HG03045 (cell line): ENCODE results near the gene SMG1.
"Not testable (repeated sequence)": the region's sequence is repeated elsewhere in the genome, so short reads cannot be mapped to it uniquely, and the experiment has no call there.

Experiments
- ATAC-seq: cut with Tn5 transposase; IDR thresholded peaks from one replicate; pipeline ENCODE4 v1.9.1; 2021; ENCODE audit warnings: mild to moderate bottlenecking, moderate library complexity; ENCODE audit not compliant: unreplicated experiment

SMG1 gene

GRCh38 chr16:18801145-18801972, 124.8 kb downstream of the SMG1 start, which contains the start of gene ARL6IP1:
TSS of gene ARL6IP1 (minus strand) at chr16:18801549. CDS start at chr16:18801466, 83 bp downstream.
- ATAC-seq = peak; percentile 96

GRCh38 chr16:18800775-18801144, 125.4 kb downstream of the SMG1 start:
- ATAC-seq = no peak

DNA sequence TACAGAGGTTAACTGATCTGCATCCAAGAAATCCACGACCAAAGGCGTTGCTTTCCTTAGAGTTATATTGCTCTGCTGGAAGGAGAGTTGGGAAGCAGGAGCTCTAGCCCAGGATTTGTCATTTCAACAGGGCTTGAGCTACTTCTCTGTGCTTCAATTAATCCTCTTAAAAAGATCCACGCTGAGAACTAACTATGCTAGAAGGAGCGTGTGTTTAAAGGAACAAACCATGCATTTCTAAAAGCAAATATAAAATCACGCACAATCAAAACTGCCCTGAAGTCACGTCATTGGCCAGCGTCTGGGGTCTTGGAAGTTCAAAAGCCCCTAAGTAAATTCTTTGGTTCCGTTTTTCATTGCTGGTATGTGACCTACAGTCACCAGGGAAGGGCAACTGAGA, 125.9 kb downstream of the SMG1 start:
- no peak for ATAC-seq

DNA sequence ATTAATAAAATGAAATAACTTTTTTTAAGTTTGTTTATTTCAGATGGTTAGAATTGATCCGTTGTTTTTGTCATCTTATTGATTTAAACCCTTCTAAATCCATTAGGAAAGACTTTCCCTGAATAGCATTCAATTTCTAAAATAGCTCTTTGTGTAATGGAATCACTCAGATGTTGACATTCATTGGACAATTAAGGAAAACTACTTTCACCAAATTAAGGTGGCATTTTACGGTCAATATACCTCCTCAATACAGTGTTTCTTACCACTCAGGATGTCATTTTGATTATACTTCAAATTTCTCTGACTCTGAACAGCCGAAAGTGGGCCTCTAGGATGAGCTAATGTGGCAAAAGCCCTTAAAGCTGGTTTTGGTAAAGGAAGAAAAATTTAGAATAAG, 126.7 kb downstream of the SMG1 start:
- no peak for ATAC-seq

DNA sequence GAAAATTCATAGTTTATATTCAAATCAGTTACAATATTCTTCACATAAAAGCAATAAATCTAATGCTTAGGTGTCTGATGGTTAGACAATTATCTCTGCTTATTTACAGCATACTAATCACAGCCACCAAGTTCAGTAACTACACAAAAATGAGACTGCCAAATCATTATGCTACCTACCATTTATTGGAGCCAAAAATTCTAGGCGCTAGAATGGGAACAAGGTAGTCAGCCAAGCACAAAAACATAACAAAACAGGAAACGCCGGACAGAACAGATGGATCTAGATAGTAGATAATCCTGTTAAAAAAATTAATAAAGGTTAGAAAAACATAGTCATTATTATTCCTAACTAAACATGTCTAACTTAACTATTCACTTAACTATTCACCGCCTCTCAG, 128.5 kb downstream of the SMG1 start:
- no peak for ATAC-seq

DNA sequence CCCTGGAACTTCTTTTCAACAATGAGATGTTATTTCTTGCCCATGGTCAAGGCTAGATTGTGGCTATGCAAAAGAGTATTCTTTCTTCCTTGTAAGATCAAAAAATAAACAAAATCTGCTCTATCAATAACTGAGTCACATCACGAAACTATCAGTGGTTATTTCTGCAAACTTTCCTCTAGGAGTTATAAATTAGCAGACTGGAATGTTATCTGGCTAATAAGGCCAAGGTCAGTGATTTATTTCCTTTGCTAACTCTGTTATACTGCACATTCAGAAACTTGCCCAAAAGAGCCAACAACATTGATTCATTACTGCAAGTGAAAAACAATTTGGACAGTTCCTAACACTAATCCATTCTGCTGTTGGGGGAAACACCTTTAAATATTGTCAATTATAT, 129.8 kb downstream of the SMG1 start:
- no peak for ATAC-seq

GRCh38 chr16:18792836-18793433, 133.3 kb downstream of the SMG1 start:
- no peak for ATAC-seq

DNA sequence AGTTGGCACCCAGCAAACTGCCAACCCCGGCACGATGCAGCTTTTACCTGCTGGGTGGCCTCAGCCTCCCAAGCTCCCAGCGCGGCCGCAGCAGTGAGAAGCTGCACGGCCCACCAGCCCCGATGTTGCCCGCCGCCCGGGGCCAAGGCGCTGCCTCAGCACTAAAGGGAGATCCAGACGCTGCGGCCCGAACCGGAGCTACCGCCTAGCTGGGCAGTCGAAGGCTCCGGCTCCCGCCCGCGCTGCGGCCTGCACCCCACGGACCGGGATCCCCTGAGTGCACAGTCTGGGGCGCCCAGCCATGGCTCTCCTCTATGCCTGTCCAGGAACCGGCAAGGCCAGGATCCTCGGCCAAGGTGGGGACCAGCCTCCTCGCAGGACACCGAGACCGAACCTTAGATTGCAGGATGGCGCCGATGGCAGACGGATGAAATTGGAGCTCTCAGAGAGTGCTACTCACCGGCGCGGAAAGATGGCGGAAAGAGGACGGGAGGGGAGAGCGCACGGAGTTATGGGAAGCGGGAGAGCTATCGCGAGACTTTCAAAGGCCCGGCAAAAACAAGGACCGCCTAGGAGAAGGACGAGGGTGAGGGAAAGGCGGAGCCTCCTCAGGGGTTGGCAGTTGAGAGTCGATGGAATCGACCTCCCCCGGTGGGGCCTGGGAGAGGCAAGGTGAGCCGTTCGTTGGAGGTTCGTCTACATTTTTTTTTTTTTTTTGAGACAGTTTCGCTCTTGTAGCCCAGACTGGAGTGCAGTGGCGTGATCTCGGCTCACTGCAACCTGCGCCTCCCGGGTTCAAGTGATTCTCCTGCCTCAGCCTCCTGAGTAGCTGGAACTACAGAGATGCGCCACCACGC, 136.1 kb downstream of the SMG1 start, which contains the start of gene RPS15A:
RPS15A (minus strand) TSS at position 485 of the 857 bp plus-strand sequence. CDS start 1,221 bp downstream, outside the sequence.
- peak; percentile 84 for ATAC-seq

DNA sequence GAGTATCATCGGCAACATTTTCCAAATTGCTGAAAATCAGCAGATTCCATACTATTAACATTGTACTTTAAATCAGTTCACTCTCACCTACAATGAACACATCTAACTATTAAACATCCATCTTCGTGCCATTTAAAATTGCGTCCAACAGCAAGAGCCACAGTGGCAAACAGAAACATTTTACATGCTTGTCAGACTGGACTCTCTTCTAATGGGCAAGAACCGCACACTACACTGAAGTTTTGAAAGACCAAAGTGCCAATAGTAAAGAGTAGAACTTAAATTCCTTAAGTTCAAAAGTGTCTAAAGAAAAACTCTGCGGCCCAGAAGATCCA, 136.7 kb downstream of the SMG1 start:
- no peak for ATAC-seq

DNA sequence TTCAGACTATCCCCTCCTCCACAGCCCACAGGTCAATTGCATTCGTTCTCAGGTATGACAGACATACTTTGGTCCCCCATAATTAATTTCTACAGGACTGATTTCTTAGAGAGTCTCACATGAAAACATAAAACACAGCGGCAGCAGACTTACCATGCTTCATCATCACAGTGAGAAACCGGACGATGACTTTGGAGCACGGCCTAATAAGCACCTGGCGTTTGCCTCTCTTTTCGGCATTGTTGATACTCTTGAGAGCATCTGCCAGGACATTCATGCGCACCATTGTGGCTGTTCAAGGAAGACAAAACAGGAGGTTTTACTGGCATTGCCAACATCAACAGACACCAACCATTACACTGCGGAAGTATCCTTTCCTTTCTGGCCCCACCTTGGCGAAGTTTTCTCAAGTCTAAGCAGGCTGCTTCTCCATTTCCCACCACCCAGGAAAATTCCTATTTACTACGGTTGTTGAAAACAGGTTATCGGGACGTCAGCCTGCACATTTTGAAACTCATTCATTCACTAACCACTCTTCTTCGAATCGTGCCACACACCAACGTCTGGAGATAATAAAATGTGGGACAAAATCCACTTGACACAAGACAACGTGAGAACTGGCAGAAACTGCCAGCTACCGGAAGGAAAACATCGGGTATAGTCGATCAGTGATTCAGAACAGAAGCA, 137.2 kb downstream of the SMG1 start:
- ATAC-seq = no peak

DNA sequence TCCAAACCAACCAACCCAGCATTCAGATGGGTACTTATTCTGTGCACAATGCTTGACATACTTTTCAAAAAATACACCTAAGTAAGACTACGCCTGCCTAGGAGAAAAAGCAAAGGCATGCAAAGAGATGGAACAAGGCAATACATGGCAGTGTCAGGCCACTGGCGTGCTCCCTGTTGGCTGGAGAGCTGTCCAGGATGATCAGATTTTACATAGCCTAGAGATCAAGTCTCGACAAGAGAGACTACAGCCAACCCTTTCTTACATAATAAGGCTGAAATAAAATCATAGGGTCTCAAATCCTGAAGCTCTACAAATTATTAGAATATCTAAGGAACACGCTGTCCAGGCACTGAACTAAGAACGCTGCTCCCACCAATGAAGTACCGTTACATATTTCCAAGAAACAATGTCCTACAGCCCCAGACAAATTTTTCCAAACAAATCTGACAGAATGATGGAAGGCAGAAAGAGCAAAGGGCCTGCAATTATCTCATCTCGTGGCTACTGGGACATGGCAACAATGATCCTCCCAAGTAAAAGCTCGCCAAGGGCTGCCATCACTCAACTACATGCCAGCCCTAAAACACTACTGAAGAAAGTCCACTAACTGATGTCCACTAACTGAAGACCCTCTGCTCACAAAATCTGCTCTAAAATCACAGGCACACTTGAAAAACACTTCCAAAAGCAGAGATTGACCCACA, 141.1 kb downstream of the SMG1 start:
- ATAC-seq = no peak

GRCh38 chr16:18783430-18784341, 142.5 kb downstream of the SMG1 start:
- no peak for ATAC-seq

GRCh38 chr16:18782697-18783429, 143.3 kb downstream of the SMG1 start:
- ATAC-seq = no peak

- not testable (repeated sequence) for ATAC-seq
Measured at GRCh38 chr16:18781232-18781631, 145.0 kb downstream of the SMG1 start.

DNA sequence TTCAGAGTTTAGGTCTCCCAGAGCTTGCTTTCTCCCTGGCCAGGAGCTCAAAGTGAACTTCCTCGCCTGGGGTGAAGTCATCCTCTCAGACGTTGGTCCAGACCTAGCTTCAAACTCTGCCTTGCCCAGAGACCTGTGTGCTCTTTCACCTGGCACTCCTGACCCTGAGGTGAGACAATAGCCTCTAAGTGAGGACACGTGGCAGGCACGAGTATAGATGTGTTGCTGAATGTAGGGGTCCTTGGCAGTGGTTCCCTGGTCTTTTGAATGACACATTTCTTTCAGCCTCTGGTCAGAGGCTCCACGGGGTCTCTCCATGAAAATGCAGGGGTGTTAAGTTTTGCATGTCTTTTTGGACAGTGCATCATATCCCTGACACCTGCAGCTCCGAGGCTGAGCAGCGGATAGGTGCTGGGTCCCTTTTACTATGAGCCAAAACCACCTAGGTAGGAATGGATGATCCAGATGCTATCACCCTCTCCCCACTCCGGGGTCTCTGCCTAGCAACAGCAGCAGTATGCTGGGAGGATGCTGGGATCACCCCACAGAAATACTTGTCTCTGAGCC, 145.7 kb downstream of the SMG1 start:
- not testable (repeated sequence) for ATAC-seq

DNA sequence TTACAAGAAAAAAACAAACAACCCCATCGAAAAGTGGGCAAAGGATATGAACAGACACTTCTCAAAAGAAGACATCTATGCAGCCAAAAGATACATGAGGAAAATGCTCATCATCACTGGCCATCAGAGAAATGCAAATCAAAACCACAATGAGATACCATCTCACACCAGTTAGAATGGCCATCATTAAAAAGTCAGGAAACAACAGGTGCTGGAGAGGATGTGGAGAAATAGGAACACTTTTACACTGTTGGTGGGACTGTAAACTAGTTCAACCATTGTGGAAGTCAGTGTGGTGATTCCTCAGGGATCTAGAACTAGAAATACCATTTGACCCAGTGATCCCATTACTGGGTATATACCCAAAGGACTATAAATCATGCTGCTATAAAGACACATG, 148.5 kb downstream of the SMG1 start:
- not testable (repeated sequence) for ATAC-seq

- not testable (repeated sequence) for ATAC-seq
Measured at GRCh38 chr16:18776334-18776733, 149.9 kb downstream of the SMG1 start.

- not testable (repeated sequence) for ATAC-seq
Measured at GRCh38 chr16:18774651-18775050, 151.6 kb downstream of the SMG1 start.
